WI38 (cell line): Measurements from ENCODE around the gene SSH2.

ENCODE experiments used
- H3K4me3 ChIP-seq: 2 replicates; pipeline ENCODE4 v1.5.1; 2011; ENCODE audit warnings: low read depth, mild to moderate bottlenecking, control low read depth, low read length
- TF ChIP-seq, protein P1 (sequence below): IDR thresholded peaks from 2 replicates; pipeline ENCODE4 v1.5.1; 2012; ENCODE audit warnings: low read depth, mild to moderate bottlenecking, control low read depth, low read length

The SSH2 gene

DNA sequence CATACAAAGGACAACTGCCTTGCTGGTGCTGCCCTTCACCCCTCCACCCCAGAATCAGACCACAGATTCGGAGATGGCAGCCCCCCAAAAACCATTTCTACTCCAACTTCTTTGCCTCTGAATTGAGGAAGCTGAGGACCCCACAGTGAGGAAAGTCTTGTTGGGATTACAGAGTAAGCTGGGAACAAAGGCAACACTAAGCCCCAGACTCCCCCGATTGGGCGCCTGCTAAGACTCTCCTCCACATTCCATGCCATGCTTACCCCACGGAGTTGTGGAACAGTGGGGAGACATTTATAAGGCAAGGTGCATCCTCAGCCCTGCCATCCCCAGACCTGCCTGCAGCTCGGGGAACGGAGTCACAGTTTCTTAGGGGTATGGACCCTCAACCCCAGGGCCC lies 342.4 kb downstream of the SSH2 start:
- TF ChIP-seq, protein P1, sequence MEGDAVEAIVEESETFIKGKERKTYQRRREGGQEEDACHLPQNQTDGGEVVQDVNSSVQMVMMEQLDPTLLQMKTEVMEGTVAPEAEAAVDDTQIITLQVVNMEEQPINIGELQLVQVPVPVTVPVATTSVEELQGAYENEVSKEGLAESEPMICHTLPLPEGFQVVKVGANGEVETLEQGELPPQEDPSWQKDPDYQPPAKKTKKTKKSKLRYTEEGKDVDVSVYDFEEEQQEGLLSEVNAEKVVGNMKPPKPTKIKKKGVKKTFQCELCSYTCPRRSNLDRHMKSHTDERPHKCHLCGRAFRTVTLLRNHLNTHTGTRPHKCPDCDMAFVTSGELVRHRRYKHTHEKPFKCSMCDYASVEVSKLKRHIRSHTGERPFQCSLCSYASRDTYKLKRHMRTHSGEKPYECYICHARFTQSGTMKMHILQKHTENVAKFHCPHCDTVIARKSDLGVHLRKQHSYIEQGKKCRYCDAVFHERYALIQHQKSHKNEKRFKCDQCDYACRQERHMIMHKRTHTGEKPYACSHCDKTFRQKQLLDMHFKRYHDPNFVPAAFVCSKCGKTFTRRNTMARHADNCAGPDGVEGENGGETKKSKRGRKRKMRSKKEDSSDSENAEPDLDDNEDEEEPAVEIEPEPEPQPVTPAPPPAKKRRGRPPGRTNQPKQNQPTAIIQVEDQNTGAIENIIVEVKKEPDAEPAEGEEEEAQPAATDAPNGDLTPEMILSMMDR: no peak
- peak overlapping the region; percentile 84 for H3K4me3 ChIP-seq

DNA sequence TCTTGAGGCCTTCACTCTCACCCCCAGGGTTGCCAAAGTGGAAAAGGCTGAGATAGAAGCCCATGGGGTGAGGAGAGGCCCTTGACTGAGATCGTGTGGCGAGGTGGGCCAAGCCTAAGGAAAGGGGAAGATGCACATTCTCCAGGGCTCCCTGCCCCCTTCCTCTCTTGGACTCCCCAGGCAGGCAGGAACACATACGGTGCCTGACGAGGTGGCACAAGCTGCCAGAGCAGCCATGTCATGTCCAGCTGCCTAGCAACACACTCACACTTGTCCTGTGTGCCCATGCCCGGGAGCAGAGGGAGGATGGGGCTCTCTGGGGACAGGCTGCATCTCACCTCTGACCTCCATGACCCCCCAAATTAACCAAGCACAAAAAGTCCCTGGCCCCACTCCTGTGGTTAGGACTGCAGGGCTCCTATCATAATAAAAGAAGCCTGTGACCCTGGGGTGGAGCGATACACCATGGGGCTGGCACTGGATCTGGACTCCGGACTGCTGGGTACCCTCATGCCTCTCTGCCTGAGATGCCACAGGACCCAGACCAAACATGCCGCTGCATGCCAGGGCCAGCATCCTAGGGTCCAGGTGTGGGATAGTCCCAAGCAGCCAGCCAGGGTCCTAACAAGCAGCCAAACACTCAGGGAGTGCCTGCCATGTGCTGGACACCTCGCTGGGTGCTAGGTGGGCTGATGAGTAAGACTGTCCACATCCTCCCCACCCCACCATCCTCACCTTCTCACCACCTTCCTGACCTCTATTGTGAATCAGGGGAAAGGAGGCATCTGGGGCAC lies 343.2 kb downstream of the SSH2 start:
- TF ChIP-seq, protein P1: no peak
- no peak overlapping the region for H3K4me3 ChIP-seq

DNA sequence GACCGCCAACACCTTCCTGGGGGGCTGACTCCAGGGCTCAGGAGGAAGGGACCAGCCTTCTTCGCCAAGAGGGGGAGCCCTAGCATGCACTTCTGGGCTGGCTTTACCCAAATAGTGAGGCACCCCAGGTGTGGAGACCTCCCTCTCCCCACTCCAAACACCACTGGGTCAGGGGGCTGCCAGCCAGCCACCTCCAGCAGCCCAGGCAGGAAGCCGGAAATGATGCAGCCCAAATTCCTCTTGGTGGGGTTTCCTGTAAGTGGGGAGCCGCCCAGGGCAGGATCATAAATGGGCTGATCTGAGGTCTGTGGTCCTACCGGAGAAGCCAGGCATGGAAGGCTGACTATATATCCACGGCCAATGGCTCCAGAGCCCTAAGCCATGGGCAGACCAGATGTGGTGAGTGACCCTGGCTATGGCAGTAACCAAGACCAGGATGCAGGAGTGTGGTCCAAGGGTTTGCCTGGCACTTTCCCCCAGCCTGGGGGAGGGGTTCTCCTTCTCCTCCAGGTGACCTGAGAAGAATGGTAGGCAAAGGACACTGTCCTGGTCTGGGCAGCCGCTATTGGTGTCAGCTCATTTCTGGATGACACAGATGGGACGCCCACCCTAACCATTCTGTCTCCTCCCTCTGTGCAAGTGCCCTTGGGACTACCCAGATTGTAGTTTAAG lies 344.8 kb downstream of the SSH2 start:
- TF ChIP-seq, protein P1: no peak
- H3K4me3 ChIP-seq: no peak overlapping the region

DNA sequence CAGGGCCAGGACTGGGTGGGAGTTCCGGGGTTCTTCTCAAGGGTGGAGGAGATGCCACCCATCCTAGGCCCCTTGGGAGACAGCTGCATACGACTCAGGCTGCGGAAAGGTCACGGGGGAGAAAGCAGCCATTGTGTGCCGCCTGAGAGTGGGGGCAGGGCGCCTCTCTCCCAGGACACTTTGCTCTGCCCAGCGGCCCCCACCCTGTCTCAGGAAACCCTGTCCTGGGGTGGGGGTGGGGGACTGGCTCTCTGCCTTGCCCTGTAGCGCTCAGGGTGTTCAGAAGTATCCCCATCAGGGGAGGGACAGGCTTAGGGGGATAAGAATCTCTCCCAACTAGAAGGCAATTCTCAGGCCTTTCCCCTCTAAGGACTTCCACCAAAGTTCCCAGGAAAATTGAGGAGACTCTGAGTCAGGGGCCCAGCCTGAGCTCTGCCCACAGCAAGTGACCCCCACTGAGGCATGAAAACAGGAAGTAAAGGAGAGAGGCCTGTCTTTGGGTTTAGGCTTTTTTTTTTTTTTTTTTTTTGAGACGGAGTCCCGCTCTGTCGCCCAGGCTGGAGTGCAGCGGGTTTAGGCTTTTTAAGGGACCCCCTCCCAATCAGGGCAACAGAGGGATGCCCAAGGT lies 345.5 kb downstream of the SSH2 start:
- H3K4me3 ChIP-seq: no peak overlapping the region
- TF ChIP-seq, protein P1: no peak

DNA sequence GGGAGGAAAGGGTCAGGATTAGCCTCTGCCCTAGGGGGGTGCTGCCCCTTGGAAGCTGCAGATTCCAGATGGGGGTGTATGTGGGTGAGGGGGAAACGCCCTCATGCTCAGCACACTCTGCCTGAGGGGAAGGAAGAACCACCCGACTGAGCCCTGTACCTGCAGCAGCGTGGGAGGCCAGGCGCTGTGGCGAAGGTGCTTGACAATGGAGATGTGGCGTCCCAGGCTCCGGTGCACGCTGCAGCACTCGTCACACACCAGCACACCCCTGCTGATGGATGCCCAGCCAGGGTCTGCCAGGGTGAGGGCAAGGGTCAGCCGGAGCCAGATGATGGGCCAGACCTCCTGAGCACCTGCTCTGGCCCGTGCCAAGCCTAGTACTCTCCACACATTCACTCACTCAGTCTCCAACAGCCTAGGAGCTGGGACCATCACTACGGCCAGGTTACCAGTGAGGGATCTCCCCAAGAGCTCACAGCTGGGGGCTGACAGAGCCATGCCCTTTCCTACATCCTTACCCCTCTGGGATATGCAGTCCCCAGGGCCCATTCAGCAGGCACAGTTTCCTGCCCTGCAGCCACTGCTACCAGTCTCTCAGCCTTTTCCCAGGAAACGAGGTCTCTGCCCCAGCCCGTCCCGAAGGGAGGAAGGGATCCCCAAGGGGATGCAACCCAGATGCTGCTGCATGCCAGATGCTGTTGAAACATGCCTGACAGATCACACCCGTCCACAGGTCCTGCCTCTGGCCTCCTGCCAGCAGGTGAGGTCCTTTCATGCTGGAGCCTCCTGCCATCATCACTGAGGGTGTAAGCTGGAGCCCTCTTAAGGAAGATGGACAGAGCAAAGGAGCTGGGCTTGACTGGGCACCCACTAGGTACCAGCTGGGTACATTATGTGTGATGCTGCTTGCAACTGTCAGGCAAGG lies 346.4 kb downstream of the SSH2 start:
- TF ChIP-seq, protein P1: no peak
- no peak overlapping the region for H3K4me3 ChIP-seq

DNA sequence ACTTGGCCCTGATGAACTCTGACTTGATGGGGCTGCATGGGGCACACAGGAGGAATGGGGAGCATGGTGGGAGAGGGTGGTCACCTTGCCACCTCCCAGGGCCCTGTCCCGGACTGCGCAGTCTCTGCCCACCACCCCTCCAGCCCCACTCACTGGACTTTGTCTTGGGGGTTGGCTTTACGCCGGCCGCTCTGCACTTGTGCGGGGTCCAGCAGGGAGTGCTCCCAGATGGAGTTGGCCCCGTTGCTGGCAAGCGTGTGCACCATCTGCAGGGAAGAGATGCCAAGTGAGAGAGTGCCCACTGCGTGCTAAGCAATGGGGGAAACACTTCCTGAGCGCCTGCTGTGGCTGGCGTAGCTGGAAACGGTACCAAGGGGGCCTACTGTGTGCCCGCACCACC lies 347.3 kb downstream of the SSH2 start:
- TF ChIP-seq, protein P1: no peak
- H3K4me3 ChIP-seq: no peak overlapping the region
